HK-2 (cell line): ENCODE results near the gene RFPL2.
"Not testable (repeated sequence)": the region's sequence is repeated elsewhere in the genome, so short reads cannot be mapped to it uniquely, and the experiment has no call there.

Source experiments
- DNase-seq: peaks from one replicate; pipeline ENCODE4 v3.0.0-alpha.2; 2018; ENCODE audit not compliant: unreplicated experiment

Gene RFPL2

GRCh38 chr22:32205974-32206773 is 1.3 kb upstream of the RFPL2 start:
- no peak for DNase-seq

- no peak for DNase-seq
These were observed 625 bp downstream of the RFPL2 start for GRCh38 chr22:32204040-32204855.

GRCh38 chr22:32203181-32204039 is 1.5 kb downstream of the RFPL2 start:
- no peak for DNase-seq

- peak; percentile 59 for DNase-seq
These were observed 2.2 kb downstream of the RFPL2 start for GRCh38 chr22:32202539-32203180.

- no peak for DNase-seq
These were observed 2.7 kb downstream of the RFPL2 start for GRCh38 chr22:32202161-32202538.

GRCh38 chr22:32200752-32201151 is 4.1 kb downstream of the RFPL2 start:
- DNase-seq: no peak

- DNase-seq: no peak
These were observed 4.9 kb downstream of the RFPL2 start for GRCh38 chr22:32199961-32200360.

- DNase-seq: no peak
These were observed 5.5 kb downstream of the RFPL2 start for GRCh38 chr22:32199341-32199740.

- DNase-seq: not testable (repeated sequence)
These were observed 7.2 kb downstream of the RFPL2 start for GRCh38 chr22:32197553-32198226.

GRCh38 chr22:32195900-32196299 is 9.0 kb downstream of the RFPL2 start:
- not testable (repeated sequence) for DNase-seq

GRCh38 chr22:32193346-32193745 is 11.5 kb downstream of the RFPL2 start:
- DNase-seq: not testable (repeated sequence)

- not testable (repeated sequence) for DNase-seq
These were observed 13.9 kb downstream of the RFPL2 start for GRCh38 chr22:32191021-32191420.

GRCh38 chr22:32185821-32186220 is 19.1 kb downstream of the RFPL2 start:
- DNase-seq: no peak

- no peak for DNase-seq
These were observed 21.2 kb downstream of the RFPL2 start for GRCh38 chr22:32183625-32184024.

- no peak for DNase-seq
These were observed 23.8 kb downstream of the RFPL2 start for GRCh38 chr22:32181043-32181442.

GRCh38 chr22:32177221-32177765 is 27.6 kb downstream of the RFPL2 start:
- DNase-seq: no peak

GRCh38 chr22:32175683-32176644 is 28.9 kb downstream of the RFPL2 start:
- DNase-seq: no peak

GRCh38 chr22:32175115-32175514 is 29.8 kb downstream of the RFPL2 start:
- no peak for DNase-seq

GRCh38 chr22:32165681-32166080 is 39.2 kb downstream of the RFPL2 start:
- DNase-seq: no peak
